HG02610 (cell line): ENCODE results near the gene DDX47.

Experiments used
- ATAC-seq: cut with Tn5 transposase; IDR thresholded peaks from one replicate; pipeline ENCODE4 v1.9.1; 2021; ENCODE audit warnings: mild to moderate bottlenecking, moderate library complexity; ENCODE audit not compliant: unreplicated experiment

Gene DDX47

GRCh38 chr12:12813120-12814101, at the start of gene DDX47:
Gene DDX47 (plus strand): TSS chr12:12813346. CDS start chr12:12813368, 22 bp downstream.
- ATAC-seq: peak; percentile 71

DNA sequence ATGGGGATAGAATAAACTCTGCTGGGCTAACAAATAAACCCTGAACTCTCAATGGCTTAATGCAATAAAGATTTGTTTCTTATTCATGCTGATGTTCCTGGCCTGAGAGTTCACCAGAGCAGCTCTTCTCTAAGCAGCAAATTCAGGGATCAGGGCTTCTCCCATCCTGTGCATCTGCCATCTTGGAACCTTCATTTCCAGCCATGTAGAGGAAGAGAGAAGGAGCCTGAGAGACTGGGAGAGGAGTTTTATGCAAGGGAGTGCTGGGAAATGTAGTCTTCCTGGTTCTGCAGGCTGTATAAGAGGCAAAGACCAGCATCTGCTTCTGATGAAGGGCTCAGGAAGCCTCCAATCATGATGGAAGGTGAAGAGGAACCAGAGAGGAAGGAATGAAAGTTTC, 48.3 kb upstream of the DDX47 start:
- no peak for ATAC-seq

DNA sequence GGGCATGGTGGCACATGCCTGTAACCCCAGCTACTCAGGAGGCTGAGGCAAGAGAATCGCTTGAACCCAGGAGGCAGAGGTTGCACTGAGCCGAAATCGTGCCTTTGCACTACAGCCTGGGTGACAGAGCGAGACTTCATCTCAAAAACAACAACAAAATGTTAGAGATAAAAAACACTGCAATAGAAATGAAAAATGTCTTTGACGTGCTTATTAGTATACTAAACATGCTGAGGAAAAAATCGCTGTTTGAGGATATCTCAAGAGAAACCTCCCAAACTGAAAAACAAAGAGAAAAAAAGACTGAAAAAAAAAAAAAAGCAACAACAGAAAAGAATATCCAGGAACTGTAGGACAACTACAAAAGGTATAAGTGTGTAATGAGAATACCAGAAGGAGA, 42.9 kb upstream of the DDX47 start:
- ATAC-seq: no peak

GRCh38 chr12:12774791-12775190, 38.4 kb upstream of the DDX47 start:
- no peak for ATAC-seq

- ATAC-seq: no peak
These were observed 36.9 kb upstream of the DDX47 start for GRCh38 chr12:12776261-12776660.

DNA sequence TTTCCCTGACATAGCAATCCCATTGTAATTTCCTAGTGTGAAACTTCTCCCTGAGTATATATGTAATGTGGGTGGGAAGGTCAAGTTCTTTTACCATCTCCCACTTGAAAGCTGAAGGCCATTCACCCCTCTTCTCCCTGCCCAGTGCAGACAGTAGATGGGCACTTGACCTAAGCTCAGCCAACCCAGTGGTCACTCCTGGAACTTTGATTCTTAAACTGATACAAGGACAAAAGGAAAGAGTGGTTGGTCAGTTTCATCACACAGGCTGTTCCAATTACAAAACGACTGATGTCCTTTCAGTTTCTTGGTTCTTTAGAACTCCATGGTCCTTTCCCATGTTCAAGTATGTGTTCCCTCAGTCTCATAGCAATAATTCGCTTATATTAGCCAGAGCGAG, 36.1 kb upstream of the DDX47 start:
- ATAC-seq: no peak

- no peak for ATAC-seq
These were observed 34.1 kb upstream of the DDX47 start for GRCh38 chr12:12779007-12779406.

- no peak for ATAC-seq
These were observed 33.6 kb upstream of the DDX47 start for GRCh38 chr12:12779529-12779928.

DNA sequence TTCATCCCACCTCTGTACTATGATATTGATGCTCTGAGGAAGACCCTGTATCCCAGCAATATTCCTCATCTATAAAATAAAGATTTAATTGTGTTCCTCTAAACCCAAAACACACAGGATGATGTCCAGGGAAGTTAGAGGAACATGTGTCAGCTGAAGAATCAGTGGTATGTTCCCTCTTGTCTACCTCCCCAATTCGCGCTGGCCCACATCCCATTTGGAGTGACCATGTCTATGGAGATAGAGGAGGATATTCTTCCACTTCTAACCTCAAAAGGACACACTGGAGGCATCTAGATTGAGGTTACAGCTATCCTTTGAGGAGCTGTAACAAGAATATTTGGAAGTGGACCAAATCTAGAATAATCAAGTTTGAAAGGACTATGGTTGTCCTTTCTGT, 29.0 kb upstream of the DDX47 start:
- no peak for ATAC-seq

- ATAC-seq: no peak
These were observed 28.0 kb upstream of the DDX47 start, which contains the start of gene APOLD1 for GRCh38 chr12:12784911-12785814. Gene APOLD1 (plus strand): TSS chr12:12785659. CDS start chr12:12785692, 33 bp downstream.

DNA sequence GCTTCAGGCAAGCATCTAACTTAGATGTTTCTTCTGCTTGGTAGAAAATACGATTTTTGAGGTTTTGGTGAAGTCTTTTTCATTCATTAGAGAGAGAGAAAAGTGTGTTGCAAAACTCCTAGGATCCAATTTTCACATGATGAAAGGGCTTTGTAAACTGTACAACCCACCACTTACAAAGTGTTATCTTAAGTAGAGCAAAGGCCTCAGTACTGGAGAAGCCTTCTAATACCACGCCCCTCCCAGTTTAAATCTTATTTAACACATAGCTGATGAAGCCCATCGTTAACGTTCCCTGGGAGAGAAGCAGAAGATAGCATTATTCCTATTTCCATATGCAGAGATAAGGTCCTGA, 26.8 kb upstream of the DDX47 start:
- ATAC-seq: no peak

- peak; percentile 86 for ATAC-seq
These were observed 26.2 kb upstream of the DDX47 start for GRCh38 chr12:12786706-12787601.

DNA sequence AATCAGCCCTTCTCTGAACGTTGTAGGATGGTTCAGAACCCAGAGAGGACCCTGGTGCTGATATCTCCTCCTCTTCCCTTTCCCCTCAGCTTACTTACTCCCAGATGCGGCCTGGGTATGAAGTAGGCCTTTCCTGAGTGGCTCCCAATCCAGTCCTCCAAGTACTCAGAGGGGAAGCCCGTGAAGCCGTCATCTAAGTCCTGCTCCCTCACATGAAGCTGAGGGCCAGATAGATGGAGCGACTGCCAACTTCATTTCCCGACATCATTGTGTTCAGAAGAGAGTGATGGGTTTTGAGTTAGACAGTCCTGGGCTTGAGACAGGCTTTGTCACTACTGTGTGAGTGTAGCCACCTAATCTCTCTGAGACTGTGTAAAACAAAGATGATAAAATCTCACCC, 25.0 kb upstream of the DDX47 start:
- ATAC-seq: no peak

- ATAC-seq: peak; percentile 60
These were observed 24.3 kb upstream of the DDX47 start for GRCh38 chr12:12788675-12789368.

- no peak for ATAC-seq
These were observed 22.2 kb upstream of the DDX47 start for GRCh38 chr12:12790956-12791355.

DNA sequence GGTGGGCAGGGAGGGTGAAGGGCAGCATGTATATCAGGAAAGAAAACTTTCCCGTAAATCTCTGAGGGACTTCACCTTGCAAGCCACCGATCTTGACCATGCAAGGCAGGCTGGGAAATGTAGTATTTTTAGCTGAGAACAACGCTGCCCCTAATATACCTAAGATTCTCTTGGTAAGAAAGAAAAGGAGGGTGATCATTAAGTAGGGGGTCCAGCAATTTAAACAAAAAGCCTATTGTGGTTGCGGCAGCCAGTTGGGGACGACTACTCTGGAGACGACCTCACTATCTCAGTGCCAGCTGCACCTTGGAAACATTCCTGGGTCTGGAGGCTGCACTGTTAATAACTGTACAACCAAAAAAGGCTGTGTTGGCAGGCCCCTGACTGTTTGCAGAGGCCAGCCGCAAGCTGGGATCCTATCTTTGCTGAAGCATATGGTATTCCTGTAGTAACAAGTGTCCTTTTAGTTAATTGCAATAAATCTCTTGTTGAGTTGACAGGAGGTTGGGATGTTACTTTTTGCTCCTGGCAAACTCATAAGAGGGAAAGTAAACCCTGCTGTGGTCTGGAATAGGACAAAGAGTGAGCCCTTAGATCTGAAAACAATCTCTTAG, 21.3 kb upstream of the DDX47 start:
- ATAC-seq: no peak

GRCh38 chr12:12792421-12792820, 20.7 kb upstream of the DDX47 start:
- ATAC-seq: no peak

- no peak for ATAC-seq
These were observed 18.5 kb upstream of the DDX47 start for GRCh38 chr12:12794686-12795085.

DNA sequence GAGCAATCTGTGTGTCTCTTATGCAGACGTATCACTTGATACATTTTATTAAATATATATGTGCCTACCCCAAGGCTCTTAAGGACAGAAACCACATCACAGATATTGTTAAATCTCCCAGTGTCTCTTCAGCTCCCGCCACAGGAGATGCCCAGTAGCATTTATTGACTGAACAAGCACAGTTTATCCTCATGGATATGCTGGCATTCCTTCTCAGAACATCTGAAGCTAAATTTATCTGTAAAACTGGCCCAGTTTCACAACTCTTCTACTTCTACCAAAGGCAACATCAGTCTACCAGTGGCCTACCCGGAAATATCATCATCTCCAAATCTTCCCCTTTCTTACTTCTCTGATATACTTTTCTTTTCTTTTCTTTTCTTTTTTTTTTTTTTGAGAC, 17.0 kb upstream of the DDX47 start:
- ATAC-seq: no peak
